A549 treated with ZK216348 at 1 μM for 4 hours (cell line): Measurements from ENCODE around the gene ZNF500. TPM values are rescaled to one million over a fixed set of nuclear protein-coding genes. Genes with fewer than 3 reads are reported as not detected.

ENCODE experiments used
- total RNA-seq: library from RNA; stranded (reverse); fragments of 200-300 nt; extraction: Qiagen RNA extraction; gene quantifications from 5 replicates; pipeline ENCODE4 v1.2.3, GENCODE V29; 2022; ENCODE audit warnings: low read depth

The ZNF500 gene
- total RNA-seq: 5.4 to 10.9 TPM (median 8.2 TPM) in 5 replicates

DNA sequence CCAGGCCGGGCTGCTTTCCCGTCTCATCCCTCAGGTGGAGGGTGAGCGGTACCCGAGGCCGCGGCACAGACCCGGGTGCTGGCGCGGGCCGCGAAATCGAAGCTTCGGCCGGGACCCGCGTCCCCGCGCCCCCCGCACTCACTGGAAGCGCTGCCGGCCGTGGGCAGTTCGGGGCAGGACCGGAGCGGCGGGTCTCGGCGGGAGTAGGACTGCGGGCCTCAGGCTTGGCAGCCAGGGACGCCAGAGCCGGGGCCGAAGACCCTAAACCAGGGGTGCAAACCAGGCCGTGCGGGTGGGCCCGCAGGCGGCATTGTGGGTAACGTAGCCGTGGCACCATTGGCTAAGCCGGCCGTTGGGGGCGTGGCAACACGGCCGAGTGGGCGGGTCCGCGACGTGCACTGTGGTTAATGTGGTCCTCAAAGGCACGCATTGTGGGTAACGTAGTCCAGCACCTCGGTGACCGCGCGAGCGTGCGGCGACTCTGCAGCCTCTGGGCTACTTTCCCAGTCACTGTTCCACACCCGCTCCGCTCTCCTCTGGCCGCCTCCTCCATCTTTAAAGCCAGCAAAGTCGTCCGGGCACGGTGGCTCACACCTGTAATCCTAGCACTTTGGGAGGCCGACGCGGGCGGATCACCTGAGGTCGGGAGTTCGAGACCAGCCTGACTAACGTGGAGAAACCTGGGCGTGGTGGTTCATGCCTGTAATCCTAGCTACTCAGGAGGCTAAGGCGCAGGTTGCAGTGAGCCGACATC lies at the start of gene ZNF500:
ZNF500 (minus strand) TSS at position 288 of the 754 bp plus-strand sequence. CDS start 1,184 bp downstream, outside the sequence.

DNA sequence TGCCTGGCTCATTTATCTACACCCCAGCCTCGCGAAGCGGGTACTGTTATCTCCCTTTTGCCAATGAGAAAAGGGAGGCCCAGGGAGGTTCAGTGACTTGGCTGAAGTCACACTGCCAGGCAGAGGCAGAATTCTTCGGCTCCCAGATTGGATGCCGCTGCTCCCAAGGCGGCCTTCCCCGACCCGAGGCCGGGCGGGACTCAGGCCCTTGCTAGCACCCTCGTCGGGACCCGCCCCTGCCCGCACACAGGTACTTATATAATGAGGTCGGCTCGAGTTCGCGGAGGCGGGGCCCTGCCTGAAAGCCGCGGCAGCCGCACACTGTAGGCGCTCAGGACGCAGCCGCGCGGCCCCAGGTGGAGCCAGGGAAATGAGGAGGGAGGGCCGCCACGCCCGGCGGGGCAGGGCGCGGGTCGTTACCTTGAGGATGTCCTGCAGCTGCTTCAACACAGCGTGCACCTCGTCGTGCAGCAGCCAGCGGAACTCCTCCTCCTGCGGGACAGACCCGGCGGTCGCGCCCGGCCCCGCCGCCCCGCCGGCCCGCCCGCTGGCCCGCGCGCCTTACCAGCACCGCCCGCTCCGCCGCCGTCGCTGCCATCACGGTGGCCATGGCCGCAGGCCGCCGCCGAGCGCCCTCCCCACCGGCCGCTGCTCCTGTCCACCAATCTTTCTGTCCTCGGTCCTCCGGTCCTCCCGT lies 35.1 kb upstream of the ZNF500 start, which contains the start of gene ROGDI:
ROGDI (minus strand) TSS at position 672 of the 697 bp plus-strand sequence; CDS start at position 610, 62 bp downstream.

DNA sequence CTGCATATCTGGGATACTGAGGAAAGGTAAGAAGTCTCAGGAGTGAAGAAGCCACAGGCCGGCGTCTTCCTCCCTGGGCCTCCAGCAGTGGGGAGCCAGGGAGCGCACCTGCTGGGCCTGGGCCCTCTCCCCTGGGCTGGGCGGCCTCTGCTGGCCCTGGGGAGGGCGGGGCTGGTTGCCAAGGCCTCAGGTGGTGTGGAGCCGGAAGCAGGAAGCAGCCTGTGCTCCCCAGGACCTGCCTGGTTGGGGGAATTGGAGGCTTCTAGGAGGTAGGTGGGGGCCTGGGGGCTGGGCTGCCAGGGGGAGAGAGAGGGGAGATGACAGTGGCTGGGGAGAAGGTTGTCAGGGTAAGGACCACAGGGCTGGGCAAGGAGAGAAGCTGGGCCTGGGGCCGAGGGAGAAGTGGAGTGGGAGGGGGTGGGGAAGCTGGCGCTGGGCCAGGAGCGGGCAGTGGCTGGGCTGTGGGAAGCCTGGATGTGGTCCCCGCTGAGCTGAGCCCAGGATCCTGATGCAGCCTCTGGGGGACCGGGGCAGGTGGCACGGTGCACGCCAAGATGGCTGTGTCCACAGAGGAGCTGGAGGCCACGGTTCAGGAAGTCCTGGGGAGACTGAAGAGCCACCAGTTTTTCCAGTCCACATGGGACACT lies 28.3 kb upstream of the ZNF500 start, which contains the start of gene SMIM22:
SMIM22 (plus strand) TSS at position 189 of the 647 bp plus-strand sequence; CDS start at position 555, 366 bp downstream.

DNA sequence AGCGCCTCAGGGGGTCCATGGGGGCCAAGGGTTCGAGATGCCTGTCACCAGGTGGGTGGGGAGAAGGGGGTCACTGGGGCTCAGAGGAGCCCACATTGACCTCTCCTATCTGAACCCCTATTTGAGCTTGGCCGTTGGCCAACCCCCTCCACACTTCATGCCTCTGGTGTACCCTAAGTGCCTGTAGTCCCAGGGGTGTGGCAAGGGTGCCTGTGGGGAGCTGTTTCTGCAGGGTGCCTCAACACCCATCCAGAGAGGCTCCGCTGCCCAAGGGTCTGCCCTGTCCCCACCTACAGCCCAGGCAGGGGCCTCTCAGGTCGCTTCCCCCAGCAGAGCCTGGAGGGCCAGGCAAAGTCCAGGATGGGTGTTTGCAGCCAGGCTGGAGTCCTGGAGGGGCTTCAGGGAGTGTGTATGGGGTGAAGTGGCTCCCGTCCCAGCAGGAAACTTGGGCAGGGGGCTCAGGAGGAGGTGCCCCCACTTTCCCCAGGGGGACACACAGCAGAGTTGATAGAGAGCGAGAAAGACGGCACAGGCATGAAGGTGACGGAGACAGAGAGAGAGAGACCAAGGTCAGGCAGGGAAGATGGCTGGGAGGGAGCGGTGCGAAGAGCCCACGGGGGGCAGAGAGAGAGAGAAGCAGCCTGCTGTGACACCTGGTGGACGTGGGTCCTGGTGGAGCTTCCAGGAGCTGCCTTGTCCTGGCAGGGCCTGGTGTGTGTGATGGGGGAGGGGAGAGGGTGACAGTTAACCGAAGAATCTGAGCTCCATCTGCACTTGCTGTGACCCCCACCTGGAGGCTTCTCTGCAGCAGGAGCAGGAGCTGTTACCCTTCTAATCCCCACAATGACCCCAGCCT lies 20.9 kb upstream of the ZNF500 start, which contains the start of gene SEPTIN12:
SEPTIN12 (minus strand) TSS at position 719 of the 856 bp plus-strand sequence; CDS start at position 19, 700 bp downstream.

DNA sequence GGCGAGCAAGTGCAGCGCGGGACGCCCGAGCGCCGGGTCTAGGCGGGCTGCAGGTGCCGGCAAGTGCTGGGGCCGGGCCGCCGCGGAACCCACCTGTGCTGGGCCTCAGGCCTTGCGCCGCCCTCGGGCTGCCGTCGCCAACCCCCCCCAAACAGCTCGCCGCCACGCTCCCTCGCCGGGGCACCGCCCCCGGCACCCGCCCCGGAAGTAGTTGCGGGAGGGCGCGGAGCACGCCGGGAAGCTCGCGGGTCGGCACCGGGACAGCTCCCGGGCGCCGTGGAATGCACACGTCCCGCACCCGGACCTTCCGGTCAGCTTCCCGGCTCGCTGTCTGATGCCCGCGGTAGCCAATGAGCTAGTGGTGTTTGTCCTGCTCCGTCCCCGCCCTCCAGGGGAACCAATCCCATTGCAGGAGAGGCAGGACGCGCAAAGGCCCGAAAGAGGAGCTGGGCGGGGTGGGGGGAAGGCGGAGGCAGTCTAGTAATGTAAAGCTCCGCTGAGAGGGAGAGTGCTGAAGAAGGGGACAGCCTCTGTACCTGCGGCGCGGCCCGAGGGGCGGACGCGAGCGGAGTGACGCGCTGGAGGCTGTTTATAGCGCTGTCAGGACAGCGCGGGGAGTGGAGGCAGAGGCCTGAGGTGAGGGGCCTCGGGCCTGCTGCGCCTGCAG lies 32.8 kb downstream of the ZNF500 start, which contains the start of the genes ANKS3 and DNAAF8:
ANKS3 (minus strand) TSS at position 209 of the 667 bp plus-strand sequence. CDS start 4,122 bp downstream, outside the sequence.
DNAAF8 (plus strand) TSS at position 475 of the 667 bp plus-strand sequence. CDS start 1,978 bp downstream, outside the sequence.

Other genes with a start within 250 kb of the ZNF500 start
- 10.4 to 15.6 TPM (median 13.7 TPM) in 5 replicates for gene CDIP1, start 228.4 kb downstream of the ZNF500 start, total RNA-seq
- 0.04 to 0.06 TPM in 2 of 5 replicates, not detected in the others for gene C16orf96, start 210.8 kb downstream of the ZNF500 start, total RNA-seq
- gene UBALD1, start 152.3 kb downstream of the ZNF500 start, total RNA-seq: 24.3 to 67.9 TPM (median 60.3 TPM) in 5 replicates
- 29.4 to 49.3 TPM (median 40.3 TPM) in 5 replicates for gene MGRN1, start 142.3 kb downstream of the ZNF500 start, total RNA-seq
- 13.1 to 26.3 TPM (median 24.8 TPM) in 5 replicates for gene NUDT16L1, start 73.6 kb downstream of the ZNF500 start, total RNA-seq
- gene ANKS3, start 32.9 kb downstream of the ZNF500 start, total RNA-seq: 16.5 to 28.9 TPM (median 28.2 TPM) in 5 replicates
- gene DNAAF8, start 32.6 kb downstream of the ZNF500 start, total RNA-seq: 1.2 to 2.1 TPM (median 1.4 TPM) in 5 replicates
- not detected in 5 replicates for gene SEPTIN12, start 21.2 kb upstream of the ZNF500 start, total RNA-seq
- not detected in 5 replicates for gene SMIM22, start 28.2 kb upstream of the ZNF500 start, total RNA-seq
- 10.7 to 16.2 TPM (median 15.6 TPM) in 5 replicates for gene ROGDI, start 35.5 kb upstream of the ZNF500 start, total RNA-seq
- gene GLYR1, start 80.1 kb upstream of the ZNF500 start, total RNA-seq: 40.4 to 43.5 TPM (median 41.0 TPM) in 5 replicates
- gene UBN1, start 80.3 kb upstream of the ZNF500 start, total RNA-seq: 21.5 to 30.9 TPM (median 27.2 TPM) in 5 replicates
- gene PPL, start 170.0 kb upstream of the ZNF500 start, total RNA-seq: 2.6 to 4.8 TPM (median 4.1 TPM) in 5 replicates
- gene SEC14L5, start 191.2 kb upstream of the ZNF500 start, total RNA-seq: 0.05 to 0.11 TPM (median 0.11 TPM) in 3 of 5 replicates, not detected in the others